ENCODE results near the gene COPS2. TPM values are rescaled to one million over a fixed set of nuclear protein-coding genes. Genes with fewer than 3 reads are reported as not detected.

Gene COPS2
- total RNA-seq, 1 donor from 2014 or later = 71.8 TPM

GRCh38 chr15:49122541-49123062 lies 32.8 kb downstream of the COPS2 start:
- Mint-ChIP-seq H3K27me3 (ENCODE audit: unreplicated experiment) (no peaks in the 10 kb centered on the region), H3K4me1 (ENCODE audit: unreplicated experiment) (no peaks in the 10 kb centered on the region), H3K27ac (ENCODE audit: unreplicated experiment) (no peak overlapping the region), H3K4me3 (ENCODE audit: unreplicated experiment) (no peak overlapping the region), H3K9me3 (ENCODE audit: unreplicated experiment) (no peaks in the 10 kb centered on the region), H3K36me3 (ENCODE audit: low read depth, unreplicated experiment) (no peaks in the 10 kb centered on the region)
- TF ChIP-seq CTCF (IDR thresholded peaks at IDR 0.05; ENCODE audit: unreplicated experiment) = no peak
- DNase-seq (ENCODE audit: low spot score) = no peak

GRCh38 chr15:49121901-49122300 lies 33.5 kb downstream of the COPS2 start:
- Mint-ChIP-seq H3K4me3 (ENCODE audit: unreplicated experiment) (no peak overlapping the region), H3K27ac (ENCODE audit: unreplicated experiment) (no peak overlapping the region), H3K36me3 (ENCODE audit: low read depth, unreplicated experiment) (no peaks in the 10 kb centered on the region), H3K4me1 (ENCODE audit: unreplicated experiment) (no peaks in the 10 kb centered on the region), H3K27me3 (ENCODE audit: unreplicated experiment) (no peaks in the 10 kb centered on the region), H3K9me3 (ENCODE audit: unreplicated experiment) (no peaks in the 10 kb centered on the region)
- no peak for DNase-seq (ENCODE audit: low spot score)
- no peak for TF ChIP-seq CTCF (IDR thresholded peaks at IDR 0.05; ENCODE audit: unreplicated experiment)

GRCh38 chr15:49120832-49121231 lies 34.6 kb downstream of the COPS2 start:
- no peak overlapping the region for H3K27ac Mint-ChIP-seq (ENCODE audit: unreplicated experiment)
- no peaks in the 10 kb centered on the region for H3K36me3 Mint-ChIP-seq (ENCODE audit: low read depth, unreplicated experiment)
- H3K27me3 Mint-ChIP-seq (ENCODE audit: unreplicated experiment) = no peaks in the 10 kb centered on the region
- TF ChIP-seq CTCF (IDR thresholded peaks at IDR 0.05; ENCODE audit: unreplicated experiment) = no peak
- no peak for DNase-seq (ENCODE audit: low spot score)
- H3K9me3 Mint-ChIP-seq (ENCODE audit: unreplicated experiment) = no peaks in the 10 kb centered on the region
- H3K4me1 Mint-ChIP-seq (ENCODE audit: unreplicated experiment) = no peaks in the 10 kb centered on the region
- no peak overlapping the region for H3K4me3 Mint-ChIP-seq (ENCODE audit: unreplicated experiment)

GRCh38 chr15:49116108-49116857 lies 39.1 kb downstream of the COPS2 start:
- Mint-ChIP-seq H3K27me3 (ENCODE audit: unreplicated experiment) (no peaks in the 10 kb centered on the region), H3K4me3 (ENCODE audit: unreplicated experiment) (no peak overlapping the region), H3K36me3 (ENCODE audit: low read depth, unreplicated experiment) (peaks cover 16% of the 10 kb centered on the region), H3K27ac (ENCODE audit: unreplicated experiment) (no peak overlapping the region), H3K4me1 (ENCODE audit: unreplicated experiment) (no peaks in the 10 kb centered on the region), H3K9me3 (ENCODE audit: unreplicated experiment) (no peaks in the 10 kb centered on the region)
- no peak for TF ChIP-seq CTCF (IDR thresholded peaks at IDR 0.05; ENCODE audit: unreplicated experiment)
- no peak for DNase-seq (ENCODE audit: low spot score)

GRCh38 chr15:49115062-49115461 lies 40.3 kb downstream of the COPS2 start:
- H3K4me3 Mint-ChIP-seq (ENCODE audit: unreplicated experiment) = no peak overlapping the region

More at GRCh38 chr15:49115062-49115461, 40.3 kb downstream of the COPS2 start:
- no peaks in the 10 kb centered on the region for H3K9me3 Mint-ChIP-seq (ENCODE audit: unreplicated experiment)
- peaks cover 20% of the 10 kb centered on the region for H3K36me3 Mint-ChIP-seq (ENCODE audit: low read depth, unreplicated experiment)
- no peak for TF ChIP-seq CTCF (IDR thresholded peaks at IDR 0.05; ENCODE audit: unreplicated experiment)
- DNase-seq (ENCODE audit: low spot score) = no peak
- no peaks in the 10 kb centered on the region for H3K4me1 Mint-ChIP-seq (ENCODE audit: unreplicated experiment)
- no peak overlapping the region for H3K27ac Mint-ChIP-seq (ENCODE audit: unreplicated experiment)
- no peaks in the 10 kb centered on the region for H3K27me3 Mint-ChIP-seq (ENCODE audit: unreplicated experiment)

All from endothelial cell (in vitro differentiated cells).